Activated gamma-delta T cell treated with Interleukin-2 at 50 U/mL for 16 hours (primary cell): ENCODE measurements around the gene SH3RF3.

Source experiments
- DNase-seq: peaks from one replicate; pipeline ENCODE4 v3.0.0-alpha.2; 2020

SH3RF3 gene

DNA sequence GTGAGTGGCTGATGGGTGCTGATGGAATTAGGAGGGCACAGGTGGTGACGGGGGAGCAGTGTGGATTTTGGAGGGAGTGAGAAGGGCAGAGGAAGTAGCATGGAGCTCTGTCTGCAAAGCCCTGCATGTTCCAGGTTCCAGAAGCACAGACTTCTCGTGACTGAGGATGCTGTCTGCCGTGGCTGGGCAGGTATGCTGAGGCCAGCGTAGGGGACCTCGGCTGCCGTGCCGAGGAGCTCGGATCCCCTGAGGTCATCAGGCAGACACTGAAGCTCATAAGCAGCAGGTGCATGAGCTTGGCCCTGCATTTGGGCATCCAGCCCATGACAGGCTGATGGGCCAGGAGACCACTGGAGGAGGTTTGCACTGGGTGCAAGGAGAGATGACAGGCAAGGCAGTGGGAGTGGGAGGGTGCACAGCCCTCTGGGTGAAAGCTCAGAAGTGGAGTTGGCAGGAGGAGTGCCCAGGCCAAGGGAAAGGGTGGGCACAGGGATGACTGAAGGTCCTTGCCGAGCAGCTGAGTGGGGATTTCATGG is 215.3 kb downstream of the SH3RF3 start:
- no peak for DNase-seq

DNA sequence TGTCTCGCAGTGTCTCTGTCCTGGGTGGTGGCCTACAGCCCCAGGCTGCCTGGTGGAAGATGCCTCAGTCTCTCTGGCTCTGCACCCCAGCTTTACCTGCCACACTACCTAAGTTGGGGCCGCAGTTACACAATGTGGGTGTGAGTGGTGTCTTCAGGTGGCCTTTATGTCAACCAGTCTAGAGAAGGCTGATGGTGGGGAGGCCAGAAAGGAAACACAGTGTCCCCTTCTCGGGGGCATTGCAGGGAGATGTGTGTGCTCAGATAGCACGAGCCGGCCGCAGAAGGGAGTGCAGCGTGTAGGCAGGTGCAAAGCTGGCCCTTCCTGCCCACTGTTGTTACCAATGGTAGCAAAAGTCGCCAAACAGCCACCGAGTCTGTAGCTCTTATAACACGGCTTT is 216.1 kb downstream of the SH3RF3 start:
- no peak for DNase-seq

DNA sequence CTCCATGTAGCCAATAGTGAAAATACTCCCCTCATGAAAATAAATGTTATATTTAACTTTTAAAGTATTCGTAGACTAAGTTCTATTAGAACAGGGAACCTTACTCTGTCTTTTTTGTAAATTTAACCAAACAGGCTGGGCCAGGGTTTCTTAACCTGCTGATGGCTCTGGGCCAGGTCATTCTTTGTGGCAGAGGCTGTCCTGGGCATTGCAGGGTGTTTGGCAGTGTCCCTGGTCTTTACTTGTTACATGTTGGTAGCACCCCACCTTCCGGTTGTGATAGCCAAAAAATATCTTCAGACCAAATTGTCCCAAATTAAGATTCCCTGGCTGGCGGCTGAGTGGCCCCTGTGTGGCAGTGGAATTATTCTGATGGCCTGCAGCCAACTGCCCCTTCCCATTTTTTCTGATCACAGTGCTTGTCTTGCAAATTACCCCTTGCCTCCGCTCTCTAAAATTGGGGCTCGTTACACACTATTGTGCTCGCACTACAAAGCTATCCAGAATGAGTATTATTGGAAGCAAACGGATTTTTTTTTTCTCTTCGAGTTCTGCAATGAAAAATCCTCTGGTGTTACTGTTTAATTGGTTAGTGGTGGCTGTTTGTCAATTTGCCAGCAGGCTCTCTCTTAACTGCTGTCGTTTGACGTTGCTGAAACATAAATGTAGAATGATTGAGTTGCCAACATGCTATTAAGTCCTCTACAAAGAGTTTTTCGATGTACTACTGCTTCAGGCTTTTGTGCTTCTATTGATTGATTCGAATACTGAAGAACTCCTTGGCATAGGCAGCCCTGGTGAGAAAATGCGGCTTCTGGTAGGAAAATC is 216.9 kb downstream of the SH3RF3 start:
- DNase-seq = no peak

DNA sequence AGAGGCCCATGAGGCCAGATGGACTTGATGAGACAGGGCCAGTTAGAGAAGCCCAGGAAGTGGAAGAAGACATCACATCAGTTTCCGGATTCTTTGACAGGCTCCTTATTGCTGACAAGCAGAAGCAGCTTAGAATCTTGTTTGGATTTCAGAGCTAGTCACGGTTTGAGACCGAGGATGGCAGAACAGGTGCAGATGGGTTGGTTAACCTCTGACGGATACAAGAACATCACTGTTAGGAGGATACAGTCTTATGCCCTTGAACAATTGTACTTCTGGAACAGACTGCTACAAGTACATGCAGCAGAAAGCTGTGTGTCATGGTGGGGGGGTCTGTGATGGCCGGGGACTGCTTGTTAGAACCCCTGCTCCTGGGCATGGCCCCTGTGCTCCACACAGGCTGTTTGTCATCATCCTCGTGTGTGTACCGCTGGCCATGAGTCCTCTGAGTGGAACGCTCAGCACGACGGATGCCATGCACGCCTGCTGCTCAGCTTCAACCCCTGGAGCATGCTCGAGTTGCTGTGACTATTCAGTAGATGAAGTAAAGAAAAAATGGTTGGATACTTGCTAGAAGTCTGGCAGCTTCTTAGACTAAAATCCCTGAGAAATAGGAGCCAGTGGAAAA is 217.7 kb downstream of the SH3RF3 start:
- no peak for DNase-seq

DNA sequence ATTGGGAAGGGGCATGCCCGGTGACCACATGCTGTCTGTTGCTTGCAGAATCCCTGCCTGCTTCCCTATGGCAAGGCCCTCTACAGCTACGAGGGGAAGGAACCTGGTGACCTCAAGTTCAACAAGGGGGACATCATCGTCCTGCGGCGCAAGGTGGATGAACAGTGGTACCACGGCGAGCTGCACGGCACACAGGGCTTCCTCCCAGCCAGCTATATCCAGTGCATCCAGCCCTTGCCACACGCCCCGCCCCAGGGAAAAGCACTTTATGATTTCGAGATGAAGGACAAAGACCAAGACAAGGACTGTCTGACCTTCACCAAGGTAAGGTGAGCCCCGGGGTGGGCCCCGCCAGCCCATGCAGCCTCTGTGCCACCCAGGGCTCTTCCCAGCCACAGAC is 218.6 kb downstream of the SH3RF3 start:
- DNase-seq = no peak

DNA sequence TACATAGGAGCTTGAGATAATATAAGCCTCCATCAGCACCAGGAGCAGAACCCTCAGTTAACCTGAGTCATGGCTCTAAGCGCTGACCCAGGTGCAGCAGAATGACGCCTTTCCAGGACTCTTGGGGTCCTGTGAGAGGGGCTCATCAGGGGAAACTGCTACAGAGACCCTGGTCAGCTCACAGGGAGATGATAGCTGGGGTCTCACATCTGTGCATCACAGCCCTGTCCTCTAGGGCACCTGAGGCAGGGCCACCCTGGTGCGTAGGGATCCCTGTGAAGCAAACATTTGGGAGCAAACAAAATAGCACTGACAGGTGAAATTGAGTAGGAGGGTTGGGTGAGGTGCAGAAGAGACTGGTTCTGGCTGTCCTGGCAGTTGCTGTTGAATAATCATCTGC is 219.2 kb downstream of the SH3RF3 start:
- DNase-seq = no peak

DNA sequence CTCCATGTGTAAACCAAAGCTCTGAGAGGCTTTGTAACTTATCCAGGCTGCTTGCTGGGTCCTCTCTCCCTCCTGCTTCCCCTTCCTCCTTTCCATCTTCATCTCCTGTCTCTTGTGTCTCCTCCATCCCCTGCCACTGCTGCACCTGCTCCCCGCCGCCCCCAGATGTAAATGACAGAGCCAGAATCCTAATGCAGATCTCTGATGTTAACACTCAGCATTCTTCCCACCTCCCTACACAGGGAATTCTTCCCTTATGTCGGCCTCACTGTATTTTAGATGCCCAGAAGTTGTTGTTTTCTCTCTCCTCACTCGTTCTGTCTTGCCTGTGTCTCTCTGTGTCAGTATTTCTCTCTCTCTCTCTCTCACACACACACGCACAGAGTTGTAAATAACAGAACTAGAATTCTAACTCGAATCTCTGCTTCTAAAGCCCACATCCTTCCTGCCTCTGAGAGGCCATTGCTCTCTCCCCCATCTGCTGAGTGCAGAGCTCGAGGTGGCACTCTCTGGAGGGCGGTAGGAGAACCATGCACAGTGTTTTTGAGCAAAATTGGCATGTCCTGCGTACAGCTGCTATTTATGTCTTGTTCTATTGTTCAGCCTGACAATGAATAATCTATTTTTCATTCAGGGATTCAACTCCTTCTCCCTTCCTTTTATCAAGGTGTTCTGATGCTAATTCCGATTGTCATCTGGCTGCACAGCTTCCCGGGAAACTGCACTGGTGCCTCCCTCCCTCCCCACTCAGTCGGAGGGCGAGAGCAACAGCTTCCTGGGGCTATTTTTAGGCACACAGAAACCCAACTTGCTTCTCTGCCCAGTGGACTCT is 219.9 kb downstream of the SH3RF3 start:
- peak; percentile 53 for DNase-seq

DNA sequence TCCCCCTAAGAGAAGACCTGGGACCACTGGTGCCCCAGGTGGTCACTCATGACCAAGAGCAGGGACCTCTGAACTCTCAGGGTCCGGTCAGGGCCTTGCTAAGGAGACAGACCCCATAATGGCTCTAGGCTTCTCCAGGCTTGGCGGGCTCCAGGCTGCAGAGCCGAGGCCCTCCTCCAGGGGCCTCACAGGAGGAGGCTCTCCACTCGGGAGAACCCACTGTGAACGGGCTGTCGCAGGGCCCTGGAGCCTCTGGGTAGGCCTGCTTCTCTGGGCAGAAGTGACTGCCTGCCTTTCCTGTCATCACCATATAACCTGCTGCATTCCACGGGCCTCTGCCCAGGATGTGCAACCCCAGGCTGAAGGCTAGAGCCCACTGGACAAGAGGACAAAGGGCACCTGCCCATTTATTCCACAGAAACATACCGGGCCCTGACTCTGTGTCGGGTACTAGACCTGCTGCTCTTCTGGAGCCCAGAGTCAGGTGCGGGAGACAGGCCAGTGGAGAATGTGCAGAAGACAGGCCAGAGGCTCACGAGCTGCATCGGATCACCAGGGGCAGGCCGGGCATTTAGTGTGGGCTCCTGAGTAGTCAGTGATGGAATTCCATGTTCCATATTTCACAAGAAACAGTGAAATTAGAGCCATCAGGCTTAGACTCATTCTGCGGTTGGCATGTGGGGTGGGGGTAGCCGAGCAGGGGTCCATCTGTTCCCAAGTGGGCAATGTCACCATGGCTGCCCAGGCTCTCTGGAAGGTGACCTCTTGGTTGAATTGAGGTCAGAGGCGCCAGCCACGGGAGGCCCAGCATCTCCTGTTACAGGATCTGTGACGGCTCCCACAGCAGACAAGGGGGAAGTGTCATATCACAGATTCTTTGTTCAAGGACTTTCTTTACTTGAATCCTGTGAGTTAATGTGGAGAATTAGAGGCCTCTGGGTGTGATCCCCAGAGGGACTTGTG is 220.8 kb downstream of the SH3RF3 start:
- no peak for DNase-seq

DNA sequence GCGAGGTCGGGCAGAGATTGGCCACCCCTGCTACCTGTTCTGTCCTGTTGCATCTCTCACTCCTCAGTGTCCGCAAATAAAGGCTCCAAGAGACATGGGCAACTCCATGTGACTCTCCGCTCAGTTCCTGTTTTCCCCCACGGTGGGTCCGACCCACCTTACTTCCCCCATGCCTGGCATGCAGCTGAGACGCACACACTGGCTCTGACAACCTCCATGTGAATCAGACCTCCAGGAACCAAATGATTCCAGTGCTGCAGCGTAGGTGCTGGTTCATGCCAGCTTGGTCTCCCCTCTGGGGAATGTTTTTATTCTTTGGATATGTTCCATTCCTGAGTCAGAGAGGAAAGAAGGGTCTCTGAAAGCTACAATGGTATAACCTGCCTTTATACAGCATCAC is 221.5 kb downstream of the SH3RF3 start:
- no peak for DNase-seq

DNA sequence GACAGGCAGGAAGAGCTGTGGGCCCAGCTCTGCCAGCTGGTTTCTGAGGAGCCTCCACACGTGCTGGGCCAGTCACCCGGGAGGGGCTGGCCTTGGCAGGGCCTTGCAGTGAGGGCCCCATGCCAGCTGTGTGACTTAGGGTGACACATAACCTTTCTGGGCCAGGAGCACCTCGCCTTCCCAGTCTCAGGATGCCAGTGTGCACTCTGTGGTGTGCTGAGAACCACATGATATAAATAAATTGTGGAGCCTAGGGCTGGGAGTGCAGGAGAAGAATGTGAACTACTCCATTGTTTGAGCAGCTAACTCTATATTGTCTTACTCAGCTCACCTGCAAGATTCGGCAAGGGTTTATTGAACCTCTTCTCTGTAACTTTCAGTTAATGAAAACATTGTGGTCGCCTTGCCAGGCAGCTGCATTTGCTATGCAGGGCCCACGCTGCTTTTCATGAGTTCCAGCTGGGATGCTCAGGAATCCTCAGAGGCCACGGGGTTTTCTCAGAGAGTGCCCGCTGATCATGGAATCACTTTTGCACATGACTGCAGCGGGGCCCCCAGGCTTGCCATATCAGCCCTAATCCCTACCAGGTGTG is 222.3 kb downstream of the SH3RF3 start:
- DNase-seq = no peak

DNA sequence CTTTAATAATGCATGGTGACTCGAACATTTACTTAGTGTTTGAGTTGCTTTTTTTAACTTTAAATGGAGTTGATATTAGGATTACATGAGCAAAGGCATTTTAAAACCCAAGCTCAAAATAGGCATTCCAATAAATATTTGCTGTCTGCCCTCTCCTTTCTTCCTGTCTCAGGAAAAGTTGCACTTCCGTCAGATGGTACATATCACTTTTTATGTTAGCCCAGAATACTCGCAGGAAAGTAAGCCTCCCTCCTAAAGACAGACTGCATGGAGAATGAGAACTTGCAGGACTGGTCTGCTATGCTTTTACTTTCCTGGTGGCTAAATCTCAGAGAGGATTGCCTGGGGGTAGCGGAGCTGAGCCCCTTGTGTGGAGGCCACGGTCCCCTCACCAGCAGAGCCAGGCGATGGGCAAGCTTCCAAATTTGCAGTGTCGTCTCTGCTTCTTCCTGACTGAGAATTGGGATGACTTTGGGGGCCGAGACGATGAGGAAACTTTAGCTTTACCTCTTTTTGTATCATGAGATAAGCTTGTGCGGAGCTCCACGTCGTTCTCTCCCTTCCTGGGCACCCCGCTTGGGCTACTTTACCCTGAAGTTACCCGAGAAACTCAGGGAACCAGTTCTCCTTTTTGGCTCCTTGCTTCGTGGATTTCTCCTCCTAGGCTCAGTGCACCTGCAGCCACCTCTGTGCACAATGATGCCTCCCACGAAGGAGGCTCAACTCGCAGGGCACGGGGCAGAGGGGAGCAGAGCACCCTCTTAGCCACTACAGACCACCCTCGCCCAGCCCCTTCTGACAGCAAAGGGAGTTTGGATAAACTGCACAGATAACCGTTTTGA is 223.3 kb downstream of the SH3RF3 start:
- DNase-seq = no peak

DNA sequence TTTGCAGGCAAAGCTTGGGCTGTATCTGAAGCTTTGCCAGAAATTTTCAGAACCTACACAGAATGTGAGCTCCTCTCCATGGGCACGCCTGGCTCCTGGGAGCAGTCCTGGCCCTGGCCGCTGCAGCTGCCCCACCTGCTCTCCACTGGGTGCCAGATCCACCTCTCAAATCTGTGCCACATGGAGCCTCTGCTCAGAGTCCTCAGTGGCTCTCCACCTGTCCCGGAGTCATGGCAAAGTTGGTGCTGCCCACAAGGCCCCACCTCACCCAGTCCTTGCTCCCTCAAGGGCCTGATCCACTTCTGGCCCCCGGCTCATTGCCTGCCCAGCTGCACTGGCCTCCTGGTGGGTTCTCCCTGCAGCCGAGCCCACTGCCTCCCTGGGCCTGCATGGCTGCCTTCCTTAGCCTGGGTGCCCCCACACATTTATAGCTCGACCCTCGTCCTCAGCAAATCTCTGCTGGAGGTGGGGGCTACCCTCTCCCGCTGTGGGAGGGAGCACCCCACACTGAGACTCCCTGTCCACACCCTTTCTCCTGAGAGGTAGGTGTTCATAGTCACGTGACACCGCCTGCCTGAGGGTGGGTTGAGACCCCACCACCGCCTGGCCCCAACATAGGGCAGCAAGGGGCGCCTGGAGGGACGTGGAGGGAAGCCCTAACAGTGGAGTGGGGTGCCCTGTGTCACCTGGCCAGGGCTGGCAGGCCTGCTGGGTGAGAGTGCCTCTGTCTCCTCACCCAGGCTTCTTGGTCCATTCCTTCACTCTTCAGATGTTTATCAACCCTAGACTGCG is 224.1 kb downstream of the SH3RF3 start:
- DNase-seq = no peak

DNA sequence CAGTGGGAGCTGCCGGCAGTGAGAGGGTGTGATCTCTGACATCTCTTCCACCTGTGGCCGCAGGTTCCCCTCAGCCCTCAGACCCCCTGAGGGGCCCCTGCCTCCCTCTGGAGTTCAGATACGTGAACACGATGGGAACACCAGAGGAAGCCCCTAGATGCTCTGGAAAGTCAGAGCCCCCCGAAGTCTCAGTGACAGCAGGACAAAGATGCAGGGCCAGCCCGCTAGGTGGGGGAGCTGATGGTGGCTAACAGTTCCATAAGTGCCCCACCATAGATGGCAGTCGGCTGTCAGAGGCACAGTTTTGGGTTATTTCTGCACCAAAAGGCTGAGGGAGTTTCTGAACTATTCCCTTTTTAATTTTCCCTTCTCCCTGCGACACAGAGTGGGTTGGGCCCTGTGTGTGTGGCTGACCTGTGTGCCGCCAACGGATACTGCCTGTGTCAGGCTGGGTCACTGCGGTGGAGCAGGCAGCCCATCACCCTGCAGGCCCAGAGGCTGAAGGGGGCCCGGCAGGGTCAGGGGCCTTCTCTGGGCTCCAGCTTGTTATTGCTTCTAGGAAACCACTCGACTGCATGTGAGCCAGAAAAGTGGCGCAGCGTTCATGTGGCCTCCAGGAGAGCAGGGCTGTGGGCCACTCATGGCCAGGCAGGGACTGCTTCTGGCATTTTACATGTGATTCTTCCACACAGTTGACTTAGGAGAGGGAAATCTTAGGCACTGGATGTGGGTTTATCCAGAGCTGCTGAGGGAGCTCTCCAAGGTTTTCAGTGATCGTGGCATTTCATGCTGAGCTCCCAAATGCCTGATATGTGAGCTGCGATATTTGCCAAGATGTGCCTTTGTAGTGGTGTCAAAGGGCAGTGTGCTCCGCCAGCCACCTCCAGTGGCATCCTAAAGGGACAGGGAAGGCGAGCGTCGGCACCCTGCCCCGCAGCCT is 225.1 kb downstream of the SH3RF3 start:
- no peak for DNase-seq

DNA sequence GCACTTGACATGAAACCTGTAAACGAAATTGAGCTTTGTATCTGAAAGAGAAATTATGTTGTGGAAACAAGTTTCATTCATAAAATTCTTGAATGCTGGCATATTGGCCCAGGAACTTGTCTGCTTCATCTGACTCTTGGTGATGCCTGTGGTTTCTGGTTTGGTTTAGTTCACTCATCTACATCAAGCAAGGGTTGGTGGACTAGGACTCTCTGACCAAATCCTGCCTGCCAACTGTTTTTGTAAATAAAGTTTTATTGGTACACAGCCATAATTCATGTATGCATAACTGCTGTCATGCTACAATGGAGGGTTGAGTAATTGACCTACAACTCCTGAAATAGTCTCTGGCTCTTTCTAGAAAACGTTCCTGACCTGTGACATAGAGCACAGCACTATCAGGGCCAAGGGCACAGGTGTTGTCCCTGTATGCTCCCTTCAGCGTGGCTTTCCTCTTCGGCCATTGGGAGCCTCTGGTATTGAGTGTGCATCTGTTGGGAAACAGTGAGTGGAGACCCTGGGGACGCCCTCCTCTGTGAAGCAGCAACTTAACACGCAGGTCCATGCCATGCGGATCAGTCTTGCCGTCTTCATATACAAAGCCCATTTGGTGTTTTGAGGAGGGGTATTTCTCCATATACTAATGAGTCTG is 226.3 kb downstream of the SH3RF3 start:
- DNase-seq = no peak

DNA sequence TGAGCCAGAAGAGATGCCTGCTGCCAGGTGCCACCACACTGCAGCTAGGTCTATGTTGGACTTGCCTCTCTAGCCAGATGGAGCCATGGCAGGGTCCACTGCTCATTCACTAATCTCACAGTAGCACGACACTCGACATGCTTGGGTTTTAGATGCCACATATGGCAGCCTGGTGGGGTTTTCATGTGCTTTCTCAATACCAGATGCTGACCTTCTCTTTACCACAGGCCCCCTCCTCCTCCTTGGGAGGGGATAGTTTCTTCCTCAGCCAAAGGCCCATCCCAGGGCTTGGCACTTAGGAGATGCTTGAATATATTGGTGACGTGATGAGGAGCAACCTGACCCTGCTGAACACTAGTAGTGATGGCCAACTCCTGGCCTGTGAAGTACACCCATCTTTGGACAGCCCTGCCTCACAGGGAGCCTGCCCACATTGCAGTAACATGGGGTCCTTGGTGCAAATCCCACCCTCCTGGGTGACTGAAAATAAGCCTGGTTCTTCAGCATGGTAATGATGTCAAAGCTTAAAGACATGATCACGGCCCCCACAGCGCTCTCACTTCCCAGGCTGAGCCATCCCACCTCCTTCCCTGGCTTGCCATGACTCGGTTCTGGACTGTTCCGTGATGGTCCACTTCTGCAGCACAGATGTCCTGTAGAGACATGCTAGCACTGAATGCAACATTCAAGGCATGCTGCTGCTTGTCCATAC is 227.5 kb downstream of the SH3RF3 start:
- no peak for DNase-seq

DNA sequence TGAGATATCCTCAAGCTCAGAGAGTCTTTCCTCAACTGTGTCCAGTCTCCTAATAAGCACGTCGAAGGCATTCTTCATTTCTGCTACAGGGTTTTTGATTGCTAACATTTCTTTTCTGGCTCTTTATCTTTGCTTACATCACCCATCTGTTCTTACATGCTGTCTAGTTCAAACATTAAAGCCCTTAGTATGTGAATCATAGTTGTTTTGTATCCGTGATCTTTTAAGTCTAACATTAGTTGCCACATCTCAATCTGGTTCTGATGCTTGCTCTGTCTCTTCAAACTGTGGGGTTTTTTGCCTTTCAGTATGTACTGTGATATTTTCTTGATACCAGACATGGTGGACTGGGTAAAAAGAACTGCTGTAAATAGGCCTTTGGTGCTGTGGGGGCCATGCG is 235.2 kb downstream of the SH3RF3 start:
- DNase-seq = no peak

DNA sequence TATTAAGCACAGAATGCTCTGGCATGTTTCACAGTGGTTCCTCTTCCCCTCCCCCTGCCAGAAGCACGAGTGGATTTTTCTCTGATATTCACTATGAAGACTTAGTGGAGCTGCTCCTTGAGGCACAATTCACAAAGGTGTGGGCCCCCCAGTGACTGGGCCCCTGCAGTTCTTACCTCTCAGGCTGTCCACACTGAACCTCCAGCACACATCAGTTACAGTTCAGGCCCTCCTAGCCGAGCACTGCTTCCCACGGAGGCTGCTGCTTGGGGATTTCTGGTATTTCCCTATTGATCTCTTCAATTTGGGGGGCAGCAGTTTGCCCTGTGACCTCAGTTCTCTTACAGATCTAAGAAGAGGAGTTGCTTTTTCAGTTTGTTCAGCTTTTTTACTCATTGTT is 236.1 kb downstream of the SH3RF3 start:
- no peak for DNase-seq

DNA sequence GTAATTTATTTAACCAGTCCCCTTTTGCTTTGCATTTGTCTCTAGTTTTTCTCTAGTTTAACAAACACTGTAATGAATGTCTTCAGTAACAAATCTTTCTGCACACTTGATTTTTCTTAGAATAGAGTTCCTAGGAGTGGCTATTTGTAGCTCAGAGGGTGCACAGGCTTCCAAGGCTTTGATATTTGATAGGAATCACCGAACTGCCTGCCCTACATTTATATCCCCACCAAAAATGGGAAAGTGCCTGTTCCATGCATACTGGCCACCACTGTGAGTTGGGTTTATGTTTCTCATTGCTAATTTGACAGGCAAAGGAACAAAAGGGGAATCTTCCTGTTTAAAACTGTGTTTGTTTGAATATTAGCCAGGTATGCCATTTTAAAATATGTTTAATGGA is 238.7 kb downstream of the SH3RF3 start:
- DNase-seq = no peak
